GM12872 (cell line): ENCODE results near the gene SMAD3.

Experiments
- TF ChIP-seq, protein P1 (sequence below): IDR thresholded peaks from 3 replicates; pipeline ENCODE4 v1.5.1; 2011; ENCODE audit warnings: low read depth, mild to moderate bottlenecking, low read length, moderate library complexity; ENCODE audit not compliant: insufficient read depth

SMAD3 gene

DNA sequence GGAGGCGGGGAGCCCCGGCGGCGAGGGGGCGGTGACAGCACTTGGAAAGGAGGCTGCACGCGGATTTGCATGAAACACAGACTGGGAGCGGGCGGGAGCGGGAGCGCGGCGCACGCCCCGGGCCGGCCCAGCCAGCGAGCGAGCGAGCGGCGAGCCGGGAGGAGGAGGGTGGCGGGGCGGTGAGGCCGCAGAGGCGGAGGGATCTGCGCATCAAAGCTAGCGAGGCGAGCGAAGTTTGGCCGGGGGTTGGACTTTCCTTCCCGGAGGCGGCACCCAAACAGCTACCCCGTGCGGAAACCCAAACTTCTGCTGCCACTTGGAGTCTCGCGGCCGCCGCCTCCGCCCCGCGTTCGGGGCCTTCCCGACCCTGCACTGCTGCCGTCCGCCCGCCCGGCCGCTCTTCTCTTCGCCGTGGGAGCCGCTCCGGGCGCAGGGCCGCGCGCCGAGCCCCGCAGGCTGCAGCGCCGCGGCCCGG lies at the start of gene SMAD3:
Gene SMAD3, plus strand, starts transcription at position 72 of the 475 bp plus-strand sequence. CDS start 553 bp downstream, outside the sequence.
- TF ChIP-seq, protein P1, sequence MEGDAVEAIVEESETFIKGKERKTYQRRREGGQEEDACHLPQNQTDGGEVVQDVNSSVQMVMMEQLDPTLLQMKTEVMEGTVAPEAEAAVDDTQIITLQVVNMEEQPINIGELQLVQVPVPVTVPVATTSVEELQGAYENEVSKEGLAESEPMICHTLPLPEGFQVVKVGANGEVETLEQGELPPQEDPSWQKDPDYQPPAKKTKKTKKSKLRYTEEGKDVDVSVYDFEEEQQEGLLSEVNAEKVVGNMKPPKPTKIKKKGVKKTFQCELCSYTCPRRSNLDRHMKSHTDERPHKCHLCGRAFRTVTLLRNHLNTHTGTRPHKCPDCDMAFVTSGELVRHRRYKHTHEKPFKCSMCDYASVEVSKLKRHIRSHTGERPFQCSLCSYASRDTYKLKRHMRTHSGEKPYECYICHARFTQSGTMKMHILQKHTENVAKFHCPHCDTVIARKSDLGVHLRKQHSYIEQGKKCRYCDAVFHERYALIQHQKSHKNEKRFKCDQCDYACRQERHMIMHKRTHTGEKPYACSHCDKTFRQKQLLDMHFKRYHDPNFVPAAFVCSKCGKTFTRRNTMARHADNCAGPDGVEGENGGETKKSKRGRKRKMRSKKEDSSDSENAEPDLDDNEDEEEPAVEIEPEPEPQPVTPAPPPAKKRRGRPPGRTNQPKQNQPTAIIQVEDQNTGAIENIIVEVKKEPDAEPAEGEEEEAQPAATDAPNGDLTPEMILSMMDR = no peak

GRCh38 chr15:67017311-67017710 lies 48.1 kb upstream of the SMAD3 start:
- TF ChIP-seq, protein P1 = no peak

DNA sequence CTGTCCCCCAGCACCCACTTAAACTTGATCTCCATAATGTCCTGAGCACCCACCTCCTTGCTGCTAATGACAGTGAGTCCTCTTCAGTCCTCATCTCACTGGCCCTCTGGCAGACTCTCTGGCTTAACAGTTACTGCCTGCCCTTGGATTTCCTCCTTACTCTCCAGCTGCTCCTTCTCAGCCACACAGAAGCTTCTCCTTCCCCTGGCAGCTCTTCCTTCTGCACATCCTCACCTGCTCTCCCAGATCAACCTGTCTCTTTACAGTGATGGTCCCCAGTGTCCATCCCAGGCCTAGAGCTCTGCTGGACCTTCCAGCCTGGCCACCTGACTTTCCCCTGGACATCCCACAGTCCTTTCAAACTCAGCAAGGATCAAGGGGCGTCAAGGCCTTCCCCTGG lies 47.4 kb upstream of the SMAD3 start:
- TF ChIP-seq, protein P1 = no peak

- TF ChIP-seq, protein P1 = no peak
These were observed 47.0 kb upstream of the SMAD3 start for GRCh38 chr15:67018441-67018840.

GRCh38 chr15:67019069-67019468 lies 46.3 kb upstream of the SMAD3 start:
- TF ChIP-seq, protein P1 = no peak

DNA sequence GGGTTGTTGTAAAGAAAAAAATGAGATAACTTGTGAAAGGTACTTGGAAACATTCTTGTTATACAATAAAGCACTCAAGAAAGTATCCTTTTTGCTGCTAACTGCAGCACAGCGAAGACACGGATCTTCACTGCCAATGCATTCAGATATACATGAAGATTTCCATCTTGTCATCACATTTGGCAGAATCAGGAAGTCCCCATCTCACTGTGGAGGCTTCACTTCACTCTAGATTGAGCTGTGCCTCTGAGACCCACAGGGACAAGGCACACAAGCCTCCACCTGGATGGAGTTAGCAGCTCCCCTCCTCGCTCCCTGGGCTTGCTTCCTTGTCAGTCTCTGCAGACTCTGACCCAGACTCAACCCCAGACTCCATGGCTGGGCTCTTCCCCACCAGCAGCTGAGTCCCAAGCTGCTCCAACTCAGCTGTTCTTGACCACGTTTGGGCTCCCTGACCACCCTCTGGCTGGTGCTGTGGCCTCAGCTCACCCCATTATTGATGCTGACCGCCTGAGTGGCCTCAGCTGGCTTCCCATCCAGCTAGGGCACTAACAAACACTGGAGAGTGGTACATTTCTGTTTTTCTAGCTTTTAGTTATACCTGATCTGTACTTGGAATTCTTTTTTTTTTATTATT lies 45.4 kb upstream of the SMAD3 start:
- TF ChIP-seq, protein P1 = no peak

DNA sequence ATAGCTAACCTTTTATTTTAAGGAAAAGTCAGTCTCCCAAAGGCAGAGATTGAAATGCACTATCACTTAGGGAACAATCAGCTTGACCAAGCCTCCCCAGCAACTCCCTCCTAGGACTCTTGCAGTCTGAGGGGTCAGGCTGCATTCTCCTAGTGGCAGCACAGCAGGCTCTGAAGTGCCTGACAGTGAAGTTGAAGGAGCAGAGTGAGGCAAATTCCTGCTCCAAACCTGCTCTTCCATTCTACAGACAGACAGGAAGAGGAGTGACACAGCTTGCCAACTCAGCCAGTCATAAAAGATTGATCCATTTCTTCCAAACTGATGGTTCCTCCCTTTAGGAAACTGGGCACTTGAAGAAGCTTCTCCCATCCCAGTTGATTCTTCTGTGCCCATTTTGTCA lies 43.9 kb upstream of the SMAD3 start:
- TF ChIP-seq, protein P1 = no peak
